DMS 273 (cell line): Measurements from ENCODE around the gene RTKN2.
A peak's percentile ranks its signal among the peaks of the same experiment; 100 is the strongest.
"Not testable (repeated sequence)": the region's sequence is repeated elsewhere in the genome, so short reads cannot be mapped to it uniquely, and the experiment has no call there.

Experiments
- DNase-seq: peaks from one replicate; lab custom pipeline; 2025; ENCODE audit not compliant: unreplicated experiment; lab: John Stamatoyannopoulos, UW

Gene RTKN2, protein sequence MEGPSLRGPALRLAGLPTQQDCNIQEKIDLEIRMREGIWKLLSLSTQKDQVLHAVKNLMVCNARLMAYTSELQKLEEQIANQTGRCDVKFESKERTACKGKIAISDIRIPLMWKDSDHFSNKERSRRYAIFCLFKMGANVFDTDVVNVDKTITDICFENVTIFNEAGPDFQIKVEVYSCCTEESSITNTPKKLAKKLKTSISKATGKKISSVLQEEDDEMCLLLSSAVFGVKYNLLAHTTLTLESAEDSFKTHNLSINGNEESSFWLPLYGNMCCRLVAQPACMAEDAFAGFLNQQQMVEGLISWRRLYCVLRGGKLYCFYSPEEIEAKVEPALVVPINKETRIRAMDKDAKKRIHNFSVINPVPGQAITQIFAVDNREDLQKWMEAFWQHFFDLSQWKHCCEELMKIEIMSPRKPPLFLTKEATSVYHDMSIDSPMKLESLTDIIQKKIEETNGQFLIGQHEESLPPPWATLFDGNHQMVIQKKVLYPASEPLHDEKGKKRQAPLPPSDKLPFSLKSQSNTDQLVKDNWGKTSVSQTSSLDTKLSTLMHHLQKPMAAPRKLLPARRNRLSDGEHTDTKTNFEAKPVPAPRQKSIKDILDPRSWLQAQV

DNA sequence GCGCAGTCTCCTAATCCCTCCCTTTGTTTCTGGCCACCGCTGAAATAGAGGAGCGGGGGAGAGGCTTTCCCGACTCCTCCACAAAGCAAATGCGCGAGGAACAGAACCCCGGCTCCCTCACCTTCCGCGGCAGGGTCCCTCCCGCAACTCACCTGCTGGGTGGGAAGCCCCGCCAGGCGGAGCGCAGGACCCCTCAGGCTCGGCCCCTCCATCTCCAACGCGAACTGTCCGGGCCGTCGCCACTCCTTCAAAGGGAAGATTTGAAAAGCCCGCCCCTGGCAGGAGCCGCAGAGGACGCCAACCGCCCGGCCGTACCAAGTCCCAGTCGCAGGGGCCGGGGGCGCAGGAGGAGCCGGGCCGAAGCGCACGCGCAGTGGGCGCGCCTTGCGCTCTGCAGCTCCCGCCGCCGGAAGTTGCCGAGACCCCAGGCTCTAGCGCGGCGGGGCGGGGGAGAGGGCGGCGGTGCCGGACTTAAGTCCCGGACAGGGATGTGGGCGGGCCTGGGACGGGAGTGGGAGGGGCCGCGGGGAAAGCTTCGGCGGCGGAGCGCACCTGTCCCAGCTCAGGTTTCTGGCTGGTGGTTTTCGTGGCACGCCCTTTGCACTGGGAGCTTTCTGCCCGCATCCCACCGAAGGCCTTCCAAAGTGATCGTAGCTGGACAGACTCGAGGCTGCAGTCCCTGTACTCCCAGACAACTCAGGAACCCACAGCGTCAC is at the start of gene RTKN2:
RTKN2 (minus strand) TSS at position 446 of the 716 bp plus-strand sequence; CDS start at position 212, 234 bp downstream.
- peak; percentile 91 for DNase-seq

DNA sequence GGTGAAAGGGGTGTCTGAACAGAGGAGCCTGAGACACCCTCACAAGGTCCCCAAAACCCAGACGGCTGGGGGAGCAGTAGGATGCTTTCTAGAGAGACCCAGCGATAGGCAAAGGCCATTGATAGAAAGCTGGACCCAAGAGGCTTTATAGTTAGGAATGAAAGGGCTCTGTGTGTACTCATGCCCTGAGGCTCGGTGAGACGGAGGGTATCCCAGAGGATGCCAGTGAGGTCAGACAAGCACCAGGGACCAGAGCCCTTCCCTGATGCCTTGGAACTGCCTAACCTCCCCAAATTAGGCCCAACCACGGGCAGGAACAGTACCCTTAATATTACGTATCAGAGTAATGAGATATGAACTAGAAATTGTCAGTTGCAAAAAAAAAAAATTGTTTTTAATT is 48.6 kb upstream of the RTKN2 start:
- DNase-seq = no peak

DNA sequence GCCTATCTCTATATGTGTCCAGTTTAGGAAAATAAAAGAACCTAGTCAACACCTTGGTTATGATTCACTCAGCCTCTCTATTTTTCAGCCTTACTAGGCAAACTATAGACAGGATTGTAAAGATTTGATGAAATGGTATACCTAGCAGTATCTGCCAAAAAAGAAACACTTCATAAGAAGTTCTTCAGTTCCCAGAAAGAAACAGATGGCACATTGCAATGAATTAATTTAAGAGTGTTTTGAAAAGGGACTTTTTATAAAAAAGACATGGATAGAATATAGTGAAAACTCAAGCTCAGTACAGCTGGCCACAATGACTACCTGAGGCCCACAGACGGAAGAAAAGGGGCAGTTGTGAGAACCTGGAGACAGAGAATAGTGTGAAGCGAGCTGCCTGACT is 40.6 kb upstream of the RTKN2 start:
- no peak for DNase-seq

DNA sequence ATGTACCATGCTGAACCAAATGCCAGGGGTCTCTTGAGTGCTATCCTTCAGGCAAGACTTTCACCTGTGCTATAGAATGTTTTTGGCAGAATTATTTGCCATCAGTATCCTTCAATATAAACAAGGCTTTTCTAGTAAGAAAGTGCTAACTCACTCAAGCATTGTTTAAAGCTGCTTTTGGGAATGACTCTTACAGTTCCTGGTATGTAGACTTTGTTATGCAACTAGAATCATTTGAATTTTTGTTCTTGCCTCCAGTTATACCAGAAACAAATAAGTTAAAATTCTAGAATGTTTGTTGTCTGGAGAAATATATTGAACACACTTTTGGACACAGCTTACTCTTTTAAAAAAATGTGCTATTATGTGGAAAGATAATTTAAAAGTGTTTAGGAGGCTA is 39.5 kb upstream of the RTKN2 start:
- DNase-seq = no peak

DNA sequence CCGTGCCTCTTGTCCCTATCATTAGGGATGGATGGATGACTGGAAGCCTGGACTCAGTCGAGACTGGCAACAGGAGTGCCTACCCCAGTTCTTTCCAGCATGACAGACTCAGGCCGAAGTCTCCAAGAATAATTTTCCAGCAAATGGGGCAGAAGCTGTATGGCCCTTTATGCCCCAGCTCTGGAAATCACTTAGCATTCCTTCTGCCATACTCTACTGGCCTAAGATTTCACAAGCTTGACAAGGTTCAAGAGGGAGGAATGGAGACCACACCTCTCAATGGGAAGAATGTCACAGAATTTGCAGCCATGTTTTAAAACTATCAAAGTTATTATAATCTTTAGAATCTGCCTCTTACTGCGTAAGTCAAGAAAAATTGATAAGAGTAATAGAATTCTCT is 39.0 kb upstream of the RTKN2 start:
- DNase-seq = no peak

DNA sequence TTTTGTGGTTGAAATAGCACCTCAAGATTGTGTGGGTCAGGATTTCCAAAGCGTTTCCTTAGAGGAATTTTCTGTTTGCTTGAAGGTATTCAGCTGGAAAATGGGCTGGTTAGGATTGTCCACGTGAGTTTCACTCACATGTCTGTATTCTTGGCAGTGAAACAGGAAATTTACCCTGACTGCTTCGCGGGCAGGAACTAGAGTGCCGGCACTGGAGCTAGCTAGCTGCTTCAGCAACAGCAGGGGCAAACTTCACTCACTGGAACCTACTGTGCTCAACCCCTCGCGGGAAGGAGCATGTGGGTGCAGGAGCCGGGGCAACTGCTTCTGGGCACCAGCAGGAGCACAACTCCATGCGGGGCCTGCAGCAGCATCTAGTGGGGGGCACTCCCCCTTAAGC is 38.0 kb upstream of the RTKN2 start:
- DNase-seq = no peak

DNA sequence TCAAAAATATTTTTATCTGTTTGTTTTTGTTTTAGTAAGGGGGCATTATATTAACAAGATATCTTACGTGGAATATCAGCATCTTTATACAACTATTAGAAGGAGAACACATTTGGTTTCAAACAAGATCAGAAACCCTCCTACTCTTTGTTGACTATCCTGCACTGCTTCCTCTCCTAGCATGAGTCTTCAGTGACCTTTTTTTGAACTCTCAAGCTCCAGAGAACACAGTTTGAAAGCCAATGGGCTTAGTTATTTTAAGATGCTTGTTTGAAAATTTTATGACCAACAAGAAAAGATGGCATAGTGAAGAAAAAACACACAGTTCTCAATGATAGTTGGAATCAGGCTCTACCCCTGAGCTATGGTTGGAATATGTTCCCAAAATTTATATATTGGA is 37.2 kb upstream of the RTKN2 start:
- no peak for DNase-seq

DNA sequence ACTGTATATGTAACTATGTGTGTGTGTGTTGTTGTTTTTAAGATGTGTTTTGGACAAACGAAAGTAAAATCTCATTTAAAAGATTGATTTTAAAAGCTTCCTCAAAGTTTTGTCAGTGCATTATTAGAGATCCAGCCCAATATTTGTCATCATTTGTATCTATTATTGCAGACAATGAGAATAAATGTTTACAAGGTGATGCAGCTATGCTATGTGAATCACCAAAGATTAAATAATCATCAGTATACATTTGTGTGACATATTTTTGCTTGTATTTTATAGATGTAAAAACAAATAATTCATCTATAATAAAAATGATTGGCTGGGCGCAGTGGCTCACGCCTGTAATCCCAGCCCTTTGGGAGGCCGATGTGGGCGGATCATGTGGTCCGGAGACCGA is 35.3 kb upstream of the RTKN2 start:
- DNase-seq = no peak

DNA sequence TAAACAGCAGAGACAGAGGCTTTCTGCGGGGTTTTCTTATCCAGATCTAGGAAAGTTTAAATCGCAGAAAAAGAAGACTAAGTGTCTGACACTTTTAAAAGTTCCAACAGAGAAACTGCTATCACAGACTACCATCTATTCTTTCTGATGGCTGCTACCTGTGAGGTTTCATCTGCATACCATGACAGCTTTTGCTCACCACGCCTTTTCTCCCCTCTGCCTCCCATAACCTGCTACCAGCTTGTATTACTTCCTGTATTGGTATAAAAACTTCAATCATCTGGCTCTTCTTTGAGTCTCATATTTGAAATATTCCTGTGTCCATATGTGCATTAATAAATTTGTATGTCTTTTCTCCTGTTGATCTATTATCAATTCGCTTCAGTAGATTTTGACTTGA is 34.1 kb upstream of the RTKN2 start:
- no peak for DNase-seq

DNA sequence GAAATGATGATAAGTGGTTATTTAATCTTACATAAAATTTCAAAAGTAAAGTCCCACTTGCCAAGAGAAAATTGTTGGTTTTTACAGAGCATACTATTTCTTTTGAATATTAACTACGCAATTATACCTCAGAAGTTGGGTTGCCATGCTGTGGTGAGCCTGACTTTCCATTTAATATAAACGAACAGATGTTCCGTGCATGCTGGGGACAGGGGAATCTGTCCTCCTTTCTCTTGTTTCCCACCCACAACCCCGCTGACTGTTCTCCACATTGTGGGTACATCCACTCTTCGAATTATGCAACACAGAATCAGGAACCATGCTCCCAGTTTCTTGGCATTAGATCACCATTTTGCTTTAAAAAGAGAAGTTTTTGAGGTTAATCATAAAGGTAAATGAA is 29.2 kb upstream of the RTKN2 start:
- DNase-seq = peak; percentile 7

DNA sequence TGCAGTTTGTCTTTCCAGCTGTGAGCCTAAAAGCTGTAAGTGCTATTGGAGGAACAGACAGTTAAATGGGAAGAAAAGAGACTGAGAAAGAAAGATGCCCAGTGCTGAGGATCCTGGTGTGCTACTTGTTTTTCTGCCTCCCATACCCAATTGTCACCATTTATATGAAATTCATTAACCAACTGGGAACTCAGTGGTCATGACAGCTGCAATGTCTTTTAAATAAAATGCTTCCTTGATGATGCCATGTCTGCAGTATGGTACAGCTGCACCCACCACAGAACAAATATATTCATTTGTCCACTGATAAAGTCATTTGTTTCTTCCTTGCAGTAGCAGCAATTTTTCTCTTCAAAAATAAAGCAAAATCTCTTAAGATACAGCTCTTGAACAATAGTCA is 15.6 kb upstream of the RTKN2 start:
- DNase-seq = no peak

DNA sequence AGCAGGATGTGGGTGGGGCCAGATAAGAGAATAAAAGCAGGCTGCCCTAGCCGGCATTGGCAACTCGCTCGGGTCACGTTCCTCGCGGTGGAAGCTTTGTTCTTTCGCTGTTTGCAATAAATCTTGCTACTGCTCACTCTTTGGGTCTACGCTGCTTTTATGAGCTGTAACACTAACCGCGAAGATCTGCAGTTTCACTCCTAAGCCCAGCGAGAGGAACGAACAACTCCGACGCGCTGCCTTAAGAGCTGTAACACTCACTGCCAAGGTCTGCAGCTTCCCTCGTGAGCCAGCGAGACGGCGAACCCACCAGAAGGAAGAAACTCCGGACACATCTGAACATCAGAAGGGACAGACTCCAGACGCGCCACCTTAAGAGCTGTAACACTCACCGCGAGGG is 12.7 kb upstream of the RTKN2 start:
- DNase-seq = not testable (repeated sequence)

DNA sequence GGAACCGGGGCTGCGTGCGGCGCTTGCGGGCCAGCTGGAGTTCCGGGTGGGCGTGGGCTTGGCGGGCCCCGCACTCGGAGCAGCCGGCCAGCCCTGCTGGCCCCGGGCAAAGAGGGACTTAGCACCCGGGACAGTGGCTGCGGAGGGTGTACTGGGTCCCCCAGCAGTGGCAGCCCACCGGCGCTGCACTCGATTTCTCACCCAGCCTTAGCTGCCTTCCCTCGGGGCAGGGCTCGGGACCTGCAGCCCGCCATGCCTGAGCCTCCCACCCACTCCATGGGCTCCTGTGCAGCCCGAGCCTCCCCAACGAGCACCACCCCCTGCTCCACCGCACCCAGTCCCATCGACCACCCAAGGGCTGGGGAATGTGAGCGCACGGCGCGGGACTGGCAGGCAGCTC is 11.7 kb upstream of the RTKN2 start:
- not testable (repeated sequence) for DNase-seq

DNA sequence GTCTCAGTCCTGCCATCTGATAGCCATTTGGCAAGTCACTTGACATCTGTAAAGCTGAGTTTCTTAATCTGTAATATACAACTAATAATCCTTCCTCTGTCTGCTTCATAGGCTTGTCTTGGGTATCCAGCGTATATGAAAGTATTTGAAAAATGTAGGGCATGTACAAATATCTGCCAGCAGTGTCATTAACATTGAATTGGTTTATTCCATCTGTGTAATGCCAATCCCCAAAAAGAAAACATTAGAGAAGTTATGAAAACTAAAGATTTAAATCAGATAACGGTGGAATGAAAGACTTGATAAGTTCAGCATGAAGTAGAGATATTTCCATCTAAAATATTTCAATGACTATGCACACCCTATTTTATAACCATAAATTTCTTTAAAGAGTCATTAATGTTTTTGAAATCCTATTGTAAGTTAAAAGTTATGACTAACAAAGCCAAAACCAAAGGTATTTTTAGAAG is 9.8 kb upstream of the RTKN2 start:
- DNase-seq = no peak

DNA sequence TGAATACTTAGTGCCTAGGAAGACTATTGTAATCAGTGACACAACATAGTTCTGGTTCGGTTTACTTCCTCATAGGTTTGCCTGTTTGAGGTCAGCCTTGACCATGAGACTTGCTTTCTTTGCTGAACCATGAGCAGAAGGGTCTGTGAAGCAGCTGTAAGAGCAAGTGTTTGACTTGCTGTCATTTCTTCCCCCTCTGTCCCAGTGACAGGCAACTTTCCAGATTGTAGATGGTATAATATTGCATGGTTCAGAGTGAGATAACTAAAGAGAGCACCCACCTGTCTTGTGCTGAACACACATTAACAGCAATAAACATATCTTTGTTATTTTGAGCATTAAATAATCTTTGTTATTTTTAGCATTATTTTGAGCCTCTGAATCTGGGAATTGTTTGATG is 9.3 kb upstream of the RTKN2 start:
- no peak for DNase-seq

DNA sequence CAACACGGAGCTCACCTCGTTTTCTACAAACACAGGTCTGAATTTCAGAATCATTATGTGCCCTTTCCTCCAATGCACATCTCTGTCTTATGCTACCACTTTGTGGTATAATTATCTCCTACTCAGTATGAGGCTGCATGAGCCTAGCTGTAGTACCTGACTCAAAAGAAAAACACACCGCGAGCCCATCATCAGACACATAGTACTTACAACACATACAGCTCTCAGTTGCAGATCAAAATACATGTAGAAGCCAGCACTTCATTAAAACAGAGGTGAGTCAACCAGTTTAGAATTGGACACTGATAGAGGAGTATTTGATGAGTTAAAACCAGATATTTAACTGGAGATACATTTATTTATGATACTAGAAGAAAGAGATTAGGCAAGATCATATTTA is 1.4 kb upstream of the RTKN2 start:
- DNase-seq = no peak

DNA sequence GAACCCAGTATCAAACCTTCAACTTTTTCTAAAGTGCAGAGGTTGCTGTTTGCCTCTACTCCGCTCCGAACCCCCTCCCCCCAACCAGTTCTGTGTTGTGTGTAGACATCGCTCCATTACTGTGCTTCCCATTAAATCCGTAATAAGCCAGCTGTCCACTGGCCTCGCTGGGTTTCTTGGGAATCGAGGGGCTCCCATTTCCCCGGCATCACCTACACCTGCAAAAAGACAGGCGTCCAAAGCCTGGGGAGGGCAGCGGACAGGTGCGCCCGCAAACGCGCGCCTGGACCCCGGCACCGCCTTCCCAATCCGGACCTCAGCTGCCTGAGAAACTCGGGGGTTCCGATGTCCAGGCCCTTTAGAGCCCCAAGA is 631 bp downstream of the RTKN2 start:
- DNase-seq = peak; percentile 27

DNA sequence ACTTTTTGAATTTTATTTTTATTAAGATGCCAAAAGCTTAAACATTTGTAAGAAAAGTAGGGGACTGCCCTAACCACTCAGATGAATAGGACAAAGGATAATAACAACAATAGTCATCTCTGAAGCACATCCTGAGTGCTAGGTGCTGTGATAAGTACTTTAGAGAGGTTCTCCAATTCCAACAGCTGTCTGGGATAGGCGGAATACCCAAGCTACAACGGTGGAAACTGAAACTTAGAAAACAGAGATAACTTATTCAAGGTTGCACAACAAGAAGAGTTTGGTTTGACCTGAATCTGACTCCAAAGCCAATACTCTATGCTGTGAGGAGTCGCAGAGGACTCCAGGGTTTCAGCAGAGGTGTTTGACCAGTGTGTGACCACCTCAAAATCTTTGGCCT is 2.0 kb downstream of the RTKN2 start:
- no peak for DNase-seq

DNA sequence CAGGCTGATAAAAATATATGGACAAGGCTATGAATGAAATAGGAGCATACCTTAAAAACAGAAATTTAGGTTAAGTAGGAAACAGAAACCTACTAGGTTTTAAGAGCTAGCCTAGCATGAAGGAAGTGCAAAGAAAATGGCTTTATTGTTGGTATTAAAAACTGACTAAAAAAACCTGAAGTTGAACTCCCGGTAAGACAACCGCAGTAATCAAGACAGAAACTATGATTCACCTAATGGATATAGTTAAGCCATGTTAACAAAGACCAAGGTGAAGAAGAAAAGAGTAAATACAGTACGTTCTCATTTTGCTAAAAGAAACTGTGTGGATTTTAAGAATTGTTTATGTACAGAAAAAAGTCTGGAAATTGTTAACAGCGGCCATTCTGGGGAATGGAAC is 2.5 kb downstream of the RTKN2 start:
- DNase-seq = no peak

DNA sequence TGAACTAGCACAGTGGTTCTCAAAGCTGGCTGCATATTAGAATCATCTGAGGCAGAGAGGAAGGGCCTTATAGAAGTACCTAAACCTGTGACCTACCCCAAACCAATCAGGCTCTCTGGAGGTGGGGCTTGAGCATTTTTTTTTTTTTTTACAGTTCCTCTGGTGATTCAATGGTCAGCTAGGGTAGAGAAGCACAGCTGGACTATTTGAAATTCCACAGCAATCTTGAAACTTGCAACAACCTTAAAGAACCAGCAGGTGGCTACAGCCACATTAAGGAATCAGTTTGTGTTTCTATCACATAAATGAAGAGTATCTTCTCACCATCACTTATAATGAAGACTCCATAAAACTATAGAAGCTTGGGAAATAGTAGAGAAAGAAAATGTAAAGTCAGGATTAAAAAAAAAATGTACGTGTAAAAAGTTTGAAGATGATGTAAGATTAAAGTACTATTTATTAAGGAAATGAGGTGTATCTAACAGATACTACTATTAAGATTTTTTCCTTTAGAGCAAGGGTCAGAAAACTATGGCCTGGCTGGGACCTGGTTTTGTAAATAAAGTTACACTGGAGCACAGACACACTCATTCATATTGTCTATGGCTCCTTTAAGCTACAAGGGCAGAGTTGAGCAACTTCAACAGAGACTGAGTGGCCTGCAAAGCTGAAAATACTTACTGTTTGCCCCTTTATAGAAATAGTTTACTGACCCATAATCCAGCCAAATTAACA is 3.8 kb downstream of the RTKN2 start:
- DNase-seq = peak; percentile 60

DNA sequence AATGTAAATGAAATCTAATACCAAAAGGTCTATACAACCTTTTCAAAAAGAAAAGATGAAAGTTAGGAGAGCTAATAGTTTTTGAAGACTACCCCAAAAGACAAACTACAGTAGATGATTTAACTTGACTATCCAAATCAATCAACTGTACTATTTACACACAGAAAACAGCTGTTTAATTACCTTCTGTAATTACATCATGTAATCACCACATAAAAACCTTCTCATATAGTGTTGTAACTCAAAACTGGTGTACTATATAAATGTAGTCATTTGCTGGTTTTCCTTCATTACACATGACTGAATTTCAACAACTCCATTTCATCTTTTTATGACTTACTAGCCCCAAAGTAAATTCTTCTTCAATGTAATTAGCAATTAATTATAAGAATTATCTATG is 4.5 kb downstream of the RTKN2 start:
- DNase-seq = no peak
